H1 (cell line): ENCODE measurements around the gene ZNF214. TPM values are rescaled to one million over a fixed set of nuclear protein-coding genes. Genes with fewer than 3 reads are reported as not detected.

Experiments
- CTCF ChIA-PET: fragments of 300-600 bp; sonication (Branson Sonifier 250); formaldehyde crosslinking; loops from one replicate; lab custom pipeline; 2021; ENCODE audit not compliant: partially characterized antibody; lab: Charles Lee
- POLR2A ChIA-PET: fragments of 300-600 bp; sonication (Branson Sonifier 250); formaldehyde crosslinking; loops from one replicate; lab custom pipeline; 2021; ENCODE audit warnings: inconsistent platforms; ENCODE audit not compliant: partially characterized antibody; lab: Charles Lee
- DNase-seq, 2 experiments: peaks; one replicate each; pipeline versions ENCODE4 v3.0.0 to v3.0.0-alpha.2; 2010 to 2022; ENCODE audit warnings: low spot score in 2 of 2, low read depth in 1 of 2, mixed read lengths in 1 of 2
- FAIRE-seq: peaks from 2 replicates; lab custom pipeline; 2011; peaks lifted over from hg19 to GRCh38; lab: Jason Lieb, UNC
- H2AFZ ChIP-seq: 2 replicates; pipeline ENCODE4 v1.8.1; 2012; ENCODE audit warnings: low read length, inconsistent platforms
- H2AK5ac ChIP-seq: 2 replicates; pipeline ENCODE4 v1.6.1; 2013; ENCODE audit warnings: low read depth, low read length
- H2BK120ac ChIP-seq: replicated peaks from 2 replicates; pipeline ENCODE3; 2013; ENCODE audit warnings: low read depth, low read length, inconsistent platforms
- H2BK12ac ChIP-seq: 2 replicates; pipeline ENCODE4 v1.6.1; 2013; ENCODE audit warnings: low read depth, low read length
- H2BK15ac ChIP-seq: 2 replicates; pipeline ENCODE4 v1.6.1; 2013; ENCODE audit warnings: low read length
- H2BK20ac ChIP-seq: 2 replicates; pipeline ENCODE4 v1.6.1; 2013; ENCODE audit warnings: low read length
- H2BK5ac ChIP-seq: 2 replicates; pipeline ENCODE4 v1.6.1; 2013; ENCODE audit warnings: low read depth, low read length
- H3K14ac ChIP-seq: 2 replicates; pipeline ENCODE4 v1.6.1; 2013; ENCODE audit warnings: inconsistent platforms; ENCODE audit not compliant: insufficient read length
- H3K18ac ChIP-seq: 2 replicates; pipeline ENCODE4 v1.6.1; 2013; ENCODE audit warnings: low read length; ENCODE audit errors: extremely low read depth
- H3K23ac ChIP-seq: 2 replicates; pipeline ENCODE4 v1.6.1; 2013; ENCODE audit warnings: inconsistent platforms; ENCODE audit not compliant: insufficient read length
- H3K23me2 ChIP-seq: 2 replicates; pipeline ENCODE4 v1.6.1; 2013; ENCODE audit warnings: low read depth, low read length
- H3K27ac ChIP-seq: 2 replicates; pipeline ENCODE4 v1.6.1; 2011; ENCODE audit warnings: low read depth, low read length, inconsistent platforms
- H3K27me3 ChIP-seq, 4 experiments: replicated peaks in 1 of 4; 1 replicate in 1 of 4; 2 replicates in 3 of 4; pipeline versions ENCODE4 v1.6.1 to v1.8.1; 2011 to 2013; ENCODE audit warnings: low read length in 3 of 4, mild to moderate bottlenecking in 3 of 4, inconsistent platforms in 2 of 4, mixed read lengths in 2 of 4, moderate library complexity in 1 of 4; ENCODE audit not compliant: control insufficient read depth in 3 of 4, insufficient read depth in 3 of 4; ENCODE audit errors: extremely low read depth in 1 of 4
- H3K36me3 ChIP-seq, 4 experiments: 2 replicates each; pipeline versions ENCODE4 v1.6.1 to v1.8.1; 2011 to 2013; ENCODE audit warnings: mild to moderate bottlenecking in 4 of 4, low read length in 3 of 4, moderate library complexity in 2 of 4, control low read depth in 1 of 4, inconsistent platforms in 1 of 4; ENCODE audit not compliant: insufficient read depth in 4 of 4, control insufficient read depth in 2 of 4
- H3K4ac ChIP-seq: replicated peaks from 2 replicates; pipeline ENCODE3; 2013; ENCODE audit warnings: low read length, low read depth, mixed read lengths, inconsistent platforms; ENCODE audit not compliant: insufficient read length
- H3K4me1 ChIP-seq, 4 experiments: replicated peaks in 1 of 4; 1 replicate in 1 of 4; 2 replicates in 3 of 4; pipeline versions ENCODE4 v1.6.1 to v1.8.1; 2011 to 2013; ENCODE audit warnings: low read length in 3 of 4, inconsistent platforms in 2 of 4, mixed read lengths in 1 of 4; ENCODE audit not compliant: insufficient read depth in 4 of 4, control insufficient read depth in 3 of 4
- H3K4me2 ChIP-seq, 2 experiments: 2 replicates each; pipeline versions ENCODE4 v1.6.1 to v1.8.1; 2011 to 2013; ENCODE audit warnings: low read depth in 2 of 2, low read length in 2 of 2, control low read depth in 1 of 2, inconsistent platforms in 1 of 2, mild to moderate bottlenecking in 1 of 2; ENCODE audit not compliant: insufficient read depth in 1 of 2
- H3K4me3 ChIP-seq, 4 experiments: fragments of 200-600, 300-600 bp in 1 of 4; sonication (generic), shearing (Covaris generic), sonication (Bioruptor Twin) in 1 of 4; 2 replicates each; pipeline versions ENCODE4 v1.5.1 to v1.8.1; 2011 to 2016; ENCODE audit warnings: low read length in 4 of 4, low read depth in 3 of 4, control low read depth in 2 of 4, inconsistent platforms in 2 of 4, mild to moderate bottlenecking in 2 of 4, mixed read lengths in 1 of 4, moderate library complexity in 1 of 4; ENCODE audit not compliant: insufficient read depth in 2 of 4; ENCODE audit errors: extremely low read depth in 1 of 4
- H3K56ac ChIP-seq: replicated peaks from 2 replicates; pipeline ENCODE3; 2013; ENCODE audit warnings: low read depth, mild to moderate bottlenecking, mixed read lengths, low read length, inconsistent platforms; ENCODE audit not compliant: insufficient read length
- H3K79me1 ChIP-seq: 2 replicates; pipeline ENCODE4 v1.6.1; 2013; ENCODE audit warnings: low read depth, low read length, control low read depth
- H3K79me2 ChIP-seq, 2 experiments: 2 replicates each; pipeline versions ENCODE4 v1.6.1 to v1.8.1; 2012 to 2013; ENCODE audit warnings: low read length in 2 of 2, mild to moderate bottlenecking in 2 of 2, inconsistent platforms in 1 of 2; ENCODE audit not compliant: insufficient read depth in 2 of 2, control insufficient read depth in 1 of 2
- H3K9ac ChIP-seq, 4 experiments: replicated peaks in 1 of 4; 1 replicate in 1 of 4; 2 replicates in 3 of 4; pipeline versions ENCODE4 v1.6.1 to v1.8.1; 2011 to 2013; ENCODE audit warnings: low read depth in 3 of 4, low read length in 3 of 4, control low read depth in 2 of 4, mild to moderate bottlenecking in 2 of 4, moderate library complexity in 2 of 4, inconsistent platforms in 1 of 4; ENCODE audit errors: extremely low read depth in 1 of 4
- H3K9me3 ChIP-seq, 2 experiments: 2 replicates each; pipeline versions ENCODE4 v1.6.1 to v1.8.1; 2012 to 2013; ENCODE audit warnings: mild to moderate bottlenecking in 2 of 2, moderate library complexity in 2 of 2, control low read depth in 1 of 2, inconsistent platforms in 1 of 2, low read depth in 1 of 2, low read length in 1 of 2, mixed read lengths in 1 of 2; ENCODE audit not compliant: insufficient read depth in 2 of 2
- H4K20me1 ChIP-seq, 2 experiments: replicated peaks in 1 of 2; 2 replicates each; pipeline versions ENCODE3 to v1.8.1; 2011 to 2013; ENCODE audit warnings: inconsistent platforms in 2 of 2, low read length in 2 of 2, mild to moderate bottlenecking in 1 of 2; ENCODE audit not compliant: insufficient read depth in 2 of 2, control insufficient read depth in 1 of 2
- H4K5ac ChIP-seq: 2 replicates; pipeline ENCODE4 v1.6.1; 2013; ENCODE audit warnings: low read length, low read depth, mixed read lengths, inconsistent platforms; ENCODE audit not compliant: insufficient read length
- H4K8ac ChIP-seq: 2 replicates; pipeline ENCODE4 v1.8.0; 2013; ENCODE audit warnings: mild to moderate bottlenecking, moderate library complexity, low read length, inconsistent platforms; ENCODE audit not compliant: insufficient read depth; ENCODE audit errors: extremely low read depth
- H4K91ac ChIP-seq: replicated peaks from 2 replicates; pipeline ENCODE3; 2013; ENCODE audit warnings: low read length, mixed read lengths, inconsistent platforms; ENCODE audit not compliant: insufficient read length
- BACH1 ChIP-seq: IDR thresholded peaks from 2 replicates; pipeline ENCODE4 v1.6.1; 2012; ENCODE audit warnings: low read length, improper control_type of control experiment
- E2F6 ChIP-seq: IDR thresholded peaks from 2 replicates; pipeline ENCODE4 v1.6.1; 2012; ENCODE audit warnings: inconsistent platforms
- HDAC2 ChIP-seq, 2 experiments: fragments of 300-600 bp in 1 of 2; sonication (generic) in 1 of 2; IDR thresholded peaks; 2 replicates each; pipeline ENCODE4 v1.6.1; 2011 to 2012; ENCODE audit warnings: low read depth in 2 of 2, low read length in 2 of 2, mild to moderate bottlenecking in 2 of 2, moderate library complexity in 2 of 2, borderline replicate concordance in 1 of 2, inconsistent platforms in 1 of 2
- JUND ChIP-seq: IDR thresholded peaks from 2 replicates; pipeline ENCODE4 v1.6.1; 2011; ENCODE audit warnings: mild to moderate bottlenecking, improper control_type of control experiment, low read length
- KDM5A ChIP-seq: fragments of 200-600 bp; IDR thresholded peaks from 2 replicates; pipeline ENCODE4 v1.7.1; 2012; ENCODE audit warnings: mild to moderate bottlenecking, low read length, inconsistent platforms, mixed read lengths
- MAFK ChIP-seq: IDR thresholded peaks from 2 replicates; pipeline ENCODE4 v1.6.1; 2012; ENCODE audit warnings: low read depth, mild to moderate bottlenecking, improper control_type of control experiment, low read length
- SIN3A ChIP-seq, 2 experiments: IDR thresholded peaks in 1 of 2; conservative IDR thresholded peaks in 1 of 2; 2 replicates each; pipeline ENCODE4 v1.6.1; 2011 to 2012; ENCODE audit warnings: low read length in 2 of 2, improper control_type of control experiment in 1 of 2, low read depth in 1 of 2, mild to moderate bottlenecking in 1 of 2
- SIX5 ChIP-seq: IDR thresholded peaks from 2 replicates; pipeline ENCODE4 v1.6.1; 2011; ENCODE audit warnings: mild to moderate bottlenecking, low read depth, low read length
- SP2 ChIP-seq: IDR thresholded peaks from 2 replicates; pipeline ENCODE4 v1.6.1; 2012; ENCODE audit warnings: mild to moderate bottlenecking, low read length, inconsistent platforms
- SRF ChIP-seq: IDR thresholded peaks from 2 replicates; pipeline ENCODE4 v1.6.1; 2011; ENCODE audit warnings: mild to moderate bottlenecking, low read depth, low read length, moderate library complexity
- WGBS, 2 experiments: shearing (Covaris generic) in 1 of 2; methylation state at CpG; one replicate each; pipeline versions ENCODE4 v1.1.6 to v1.1.7; 2013 to 2015; ENCODE audit warnings: low lambda C conversion rate in 2 of 2, mixed read lengths in 2 of 2, inconsistent platforms in 1 of 2, low coverage in 1 of 2, missing lambda C conversion rate in 1 of 2; ENCODE audit not compliant: insufficient replicate concordance in 2 of 2, insufficient coverage in 1 of 2, insufficient read length in 1 of 2; ENCODE audit errors: extremely low coverage in 1 of 2, missing lambda C conversion rate in 1 of 2; 5-methylcytosine and 5-hydroxymethylcytosine counted together
- polyA plus RNA-seq, 7 experiments: library from polyadenylated mRNA; depleted of rRNA in 3 of 7; stranded (reverse) in 5 of 7; unstranded in 2 of 7; fragments of >200 nt in 5 of 7; fragments of 200-250 nt in 2 of 7; gene quantifications; 1 replicate in 5 of 7; 2 replicates in 1 of 7; 4 replicates in 1 of 7; pipeline versions ENCODE4 v1.2.1 to v1.2.3, GENCODE V29; 2011 to 2013; ENCODE audit warnings: missing spikeins in 2 of 7, mixed read lengths in 2 of 7
- total RNA-seq: library from RNA; stranded (reverse); fragmentation: NEBNext Ultra II Directional; extraction: Animal tissue kit (Norgen Biotek cat#: 25700); gene quantifications from 2 replicates; pipeline ENCODE4 v1.2.1, GENCODE V29; 2021
- TF ChIP-seq, protein P1 (sequence below): IDR thresholded peaks from 2 replicates; pipeline ENCODE4 v1.6.1; 2011; ENCODE audit warnings: low read length, improper control_type of control experiment
- TF ChIP-seq, protein P2 (sequence below): IDR thresholded peaks from 2 replicates; pipeline ENCODE4 v1.6.1; 2012; ENCODE audit warnings: inconsistent platforms

Gene ZNF214
- total and polyA plus RNA-seq, 2 of the 8 experiments (the other 6 are each of a cell fraction or from before 2014, with no cell fraction given), result 0.80 to 3.2 TPM

DNA sequence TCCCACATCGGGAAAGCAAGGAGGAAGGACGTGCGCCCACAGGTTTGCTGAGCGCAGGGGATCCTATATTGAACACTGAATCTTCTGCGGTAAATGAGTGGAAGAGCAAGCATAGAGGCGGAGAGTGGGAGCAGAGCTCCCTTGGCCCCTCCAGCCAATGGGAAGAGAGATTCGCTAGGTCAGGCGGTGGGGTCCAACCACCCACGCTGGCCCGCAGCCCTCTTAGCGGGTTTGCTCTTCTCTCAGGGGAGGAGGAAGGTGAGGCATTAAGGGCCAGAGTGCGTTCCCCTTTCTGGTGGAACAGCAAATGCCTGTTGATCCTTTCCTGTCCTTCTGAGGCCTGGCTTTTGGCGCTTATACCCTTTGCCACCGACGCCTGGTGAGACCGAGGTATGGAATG is 10.7 kb upstream of the ZNF214 start:
- DNase-seq (no peak), FAIRE-seq (no peak)
- H3K14ac ChIP-seq, result no peak overlapping the region
- whole genome bisulfite sequencing, 2 experiments, result 85% methylated on average over 15 of the region's 16 CpGs; no CpG with 5 or more reads in 1 of the 2 experiments
- no peak overlapping the region for H2BK20ac ChIP-seq
- no peaks in the 10 kb centered on the region for H3K79me2 ChIP-seq
- no peak overlapping the region for H2AK5ac ChIP-seq
- H3K18ac ChIP-seq, result no peak overlapping the region
- H2BK12ac ChIP-seq, result no peak overlapping the region
- H2BK120ac ChIP-seq, result no peak overlapping the region
- H4K8ac ChIP-seq, result no peak overlapping the region
- H3K4me3 ChIP-seq, result no peak overlapping the region
- H2AFZ ChIP-seq, result peak overlapping the region; percentile 57; the same call in 1 of the 2 replicates
- no peak overlapping the region for H2BK5ac ChIP-seq
- H3K9me3 ChIP-seq, result no peaks in the 10 kb centered on the region
- no peaks in the 10 kb centered on the region for H3K36me3 ChIP-seq
- no peak overlapping the region for H3K4me2 ChIP-seq
- H3K23ac ChIP-seq, result no peak overlapping the region
- ChIA-PET CTCF (interaction anchor here (1.6 to 2.8 kb wide), 2 partner anchors 11 to 218 kb away, joined by 4 to 8 read pairs; partner anchors contain the start of genes NLRP14 and ZNF214), POLR2A (no interaction called here)
- no peaks in the 10 kb centered on the region for H3K4me1 ChIP-seq
- H3K79me1 ChIP-seq, result no peaks in the 10 kb centered on the region
- H3K56ac ChIP-seq, result no peak overlapping the region
- H3K4ac ChIP-seq, result no peak overlapping the region
- no peaks in the 10 kb centered on the region for H3K23me2 ChIP-seq
- no peaks in the 10 kb centered on the region for H4K20me1 ChIP-seq
- H3K9ac ChIP-seq, result no peak overlapping the region
- H4K91ac ChIP-seq, result no peak overlapping the region
- H3K27ac ChIP-seq, result no peak overlapping the region
- no peak overlapping the region for H4K5ac ChIP-seq
- H2BK15ac ChIP-seq, result no peak overlapping the region
- H3K27me3 ChIP-seq, result no peaks in the 10 kb centered on the region; a peak in 1 of 7 replicates
- TF ChIP-seq SIN3A (conservative IDR thresholded peaks at IDR 0.05 in 1 of 2, IDR thresholded peaks at IDR 0.05 in 1 of 2; ENCODE audit: low read depth in 1 of 2, low read length in 2 of 2) (no peak), HDAC2 (IDR thresholded peaks at IDR 0.05; ENCODE audit: borderline replicate concordance in 1 of 2, low read depth in 2 of 2, low read length in 2 of 2) (no peak), SRF (no peak), KDM5A (no peak), SP2 (no peak), MAFK (no peak), BACH1 (no peak), E2F6 (no peak), SIX5 (no peak), JUND (no peak)
- TF ChIP-seq, protein P1, sequence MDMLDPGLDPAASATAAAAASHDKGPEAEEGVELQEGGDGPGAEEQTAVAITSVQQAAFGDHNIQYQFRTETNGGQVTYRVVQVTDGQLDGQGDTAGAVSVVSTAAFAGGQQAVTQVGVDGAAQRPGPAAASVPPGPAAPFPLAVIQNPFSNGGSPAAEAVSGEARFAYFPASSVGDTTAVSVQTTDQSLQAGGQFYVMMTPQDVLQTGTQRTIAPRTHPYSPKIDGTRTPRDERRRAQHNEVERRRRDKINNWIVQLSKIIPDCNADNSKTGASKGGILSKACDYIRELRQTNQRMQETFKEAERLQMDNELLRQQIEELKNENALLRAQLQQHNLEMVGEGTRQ, result no peak
- TF ChIP-seq, protein P2, sequence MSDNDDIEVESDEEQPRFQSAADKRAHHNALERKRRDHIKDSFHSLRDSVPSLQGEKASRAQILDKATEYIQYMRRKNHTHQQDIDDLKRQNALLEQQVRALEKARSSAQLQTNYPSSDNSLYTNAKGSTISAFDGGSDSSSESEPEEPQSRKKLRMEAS, result no peak
